CD4-positive, alpha-beta T cell treated with Interleukin-1 beta for 1 hour (primary cell): ENCODE measurements around the gene PLCB1.
"Not testable (repeated sequence)": the region's sequence is repeated elsewhere in the genome, so short reads cannot be mapped to it uniquely, and the experiment has no call there.

Experiments
- DNase-seq, 2 donors: peaks; one replicate each; pipeline ENCODE4 v3.0.0-alpha.2; 2020 to 2022

PLCB1 gene

GRCh38 chr20:8466781-8467180 lies 334.7 kb downstream of the PLCB1 start:
- DNase-seq: not testable (repeated sequence)

DNA sequence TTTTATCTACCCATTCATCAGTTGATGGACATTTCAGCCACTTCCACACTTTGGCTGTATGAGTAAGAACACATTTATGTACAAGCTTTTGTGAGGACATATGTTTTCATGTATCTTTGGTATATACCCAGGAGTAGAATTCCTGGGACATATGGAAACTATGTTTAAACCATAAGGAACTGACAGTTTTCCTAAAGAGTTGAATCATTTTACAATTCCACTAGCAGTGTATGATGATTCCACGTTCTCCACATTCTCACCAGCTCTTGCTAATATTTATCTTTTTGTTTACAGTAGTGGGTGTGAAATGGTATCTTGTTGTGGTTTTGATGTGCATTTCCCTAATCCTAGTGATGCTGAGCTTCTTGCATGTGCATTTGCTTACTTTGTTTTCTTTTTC lies 338.1 kb downstream of the PLCB1 start:
- DNase-seq: no peak

GRCh38 chr20:8471465-8471864 lies 339.4 kb downstream of the PLCB1 start:
- DNase-seq: no peak

DNA sequence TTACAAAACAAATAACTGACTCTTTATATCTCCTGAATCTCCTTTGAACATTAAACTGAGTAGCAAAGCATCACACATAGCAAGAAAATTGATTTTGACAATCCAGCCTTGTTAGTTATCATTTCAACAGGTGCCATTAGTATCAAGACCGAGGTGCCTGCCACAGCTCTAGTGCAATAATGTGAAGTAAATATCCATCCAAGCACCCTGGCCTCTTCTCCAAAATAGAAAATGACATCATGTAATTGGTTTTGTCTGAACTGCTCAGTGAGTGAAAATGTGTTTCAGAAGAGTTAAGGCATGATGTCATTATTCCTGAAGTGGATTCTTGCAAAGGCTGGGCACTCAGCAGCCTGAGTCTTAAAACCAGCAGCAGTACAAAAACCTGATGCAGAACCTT lies 341.4 kb downstream of the PLCB1 start:
- DNase-seq: no peak

GRCh38 chr20:8474027-8474668 lies 342.1 kb downstream of the PLCB1 start:
- no peak for DNase-seq

- peak in 1 of 2 donors; percentile 15 for DNase-seq
Observed at GRCh38 chr20:8476021-8476420, 344.0 kb downstream of the PLCB1 start.

DNA sequence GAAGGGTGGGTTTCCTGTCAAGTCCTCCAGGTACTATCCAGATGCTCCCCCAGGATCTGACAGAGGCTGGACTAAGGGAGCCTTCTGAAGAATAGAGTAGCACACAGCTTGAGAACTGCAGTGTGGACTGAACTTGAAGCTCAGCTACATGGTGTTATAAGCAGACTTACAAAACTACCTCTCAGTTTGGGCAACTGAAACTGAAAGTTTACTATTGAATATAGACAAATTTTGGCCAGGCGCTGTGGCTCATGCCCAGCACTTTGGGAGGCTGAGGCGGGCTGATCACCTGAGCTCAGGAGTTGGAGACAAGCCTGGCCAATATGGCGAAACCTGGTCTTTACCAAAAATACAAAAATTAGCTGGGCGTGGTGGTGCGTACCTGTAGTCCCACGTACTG lies 348.5 kb downstream of the PLCB1 start:
- no peak for DNase-seq

- no peak for DNase-seq
Observed at GRCh38 chr20:8487696-8488095, 355.6 kb downstream of the PLCB1 start.

DNA sequence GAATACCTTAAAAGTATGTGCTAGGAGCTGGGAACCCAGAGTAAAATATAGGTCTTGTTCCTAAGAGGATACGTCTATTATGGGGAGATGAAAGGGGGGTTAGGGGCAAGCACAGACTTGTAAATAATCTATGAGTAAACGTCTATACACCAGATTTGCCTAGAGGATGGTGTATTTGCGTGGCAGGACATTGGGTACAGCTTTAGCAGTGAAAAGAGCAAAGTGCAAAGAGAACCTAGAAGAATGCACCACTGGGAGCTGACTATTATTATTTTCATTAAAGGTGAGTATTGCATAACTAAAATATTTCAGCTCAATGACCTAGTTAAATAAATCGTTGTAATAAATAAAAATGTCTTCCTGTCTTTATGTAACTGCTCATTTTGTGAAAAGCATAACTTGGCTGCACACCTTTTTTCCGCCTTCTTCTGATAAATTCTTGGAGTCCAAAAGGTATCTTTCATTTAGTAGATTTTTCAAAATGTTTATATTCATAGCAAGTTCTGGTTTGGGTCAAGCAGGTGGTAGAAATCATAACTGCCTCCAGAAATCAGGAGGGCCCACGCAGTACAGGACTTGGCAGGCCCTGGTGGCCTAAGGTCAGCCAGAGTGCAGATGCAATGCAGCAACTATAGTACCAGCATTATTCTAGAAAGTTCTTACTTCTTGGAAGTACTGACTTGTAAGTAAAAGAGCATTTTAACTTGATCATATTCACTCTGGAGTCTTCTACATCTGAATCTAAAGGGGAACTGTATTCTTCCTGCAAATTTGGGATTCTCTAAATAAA lies 357.2 kb downstream of the PLCB1 start:
- no peak for DNase-seq

GRCh38 chr20:8490076-8490830 lies 358.2 kb downstream of the PLCB1 start:
- no peak for DNase-seq

GRCh38 chr20:8492173-8492572 lies 360.1 kb downstream of the PLCB1 start:
- no peak for DNase-seq

DNA sequence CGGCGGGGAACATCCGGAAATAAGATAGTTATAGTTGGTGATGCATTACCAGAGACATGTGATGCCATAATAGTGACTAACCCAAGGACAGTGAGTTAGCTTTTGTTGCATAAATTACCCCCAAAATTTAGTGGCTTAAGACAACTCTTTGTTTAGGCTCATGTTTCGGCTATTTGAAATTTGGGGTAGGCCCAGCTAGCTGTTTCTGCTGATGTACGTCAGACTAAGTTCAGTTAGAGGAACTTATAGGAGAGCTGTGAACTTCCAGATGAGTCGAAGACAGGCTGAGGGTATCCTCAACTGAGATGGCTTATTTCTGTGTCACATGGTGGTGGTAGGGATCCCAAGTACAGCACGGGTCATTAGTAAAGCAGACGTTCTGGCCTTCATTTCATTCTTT lies 366.5 kb downstream of the PLCB1 start:
- DNase-seq: no peak

DNA sequence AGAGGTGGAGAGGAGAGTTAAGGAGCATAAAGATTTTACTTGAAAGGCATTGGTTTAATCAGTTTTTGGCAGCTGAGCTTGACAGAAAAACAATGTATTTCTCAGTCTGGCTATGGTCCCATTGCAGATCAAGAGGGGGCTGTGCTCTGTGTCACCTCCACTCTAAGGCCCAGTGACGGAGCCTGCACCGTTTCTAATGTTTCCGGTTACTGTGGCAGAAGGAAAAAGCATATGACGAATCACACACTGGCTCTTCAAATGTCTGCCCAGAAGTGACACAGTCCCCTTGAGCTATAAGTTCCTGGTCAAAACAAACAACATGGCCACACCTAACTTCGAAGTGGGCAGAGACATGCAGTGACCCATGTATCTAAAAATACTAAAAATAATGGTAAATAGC lies 372.0 kb downstream of the PLCB1 start:
- DNase-seq: no peak

- no peak for DNase-seq
Observed at GRCh38 chr20:8505476-8506200, 373.6 kb downstream of the PLCB1 start.

GRCh38 chr20:8507231-8507630 lies 375.2 kb downstream of the PLCB1 start:
- no peak for DNase-seq

DNA sequence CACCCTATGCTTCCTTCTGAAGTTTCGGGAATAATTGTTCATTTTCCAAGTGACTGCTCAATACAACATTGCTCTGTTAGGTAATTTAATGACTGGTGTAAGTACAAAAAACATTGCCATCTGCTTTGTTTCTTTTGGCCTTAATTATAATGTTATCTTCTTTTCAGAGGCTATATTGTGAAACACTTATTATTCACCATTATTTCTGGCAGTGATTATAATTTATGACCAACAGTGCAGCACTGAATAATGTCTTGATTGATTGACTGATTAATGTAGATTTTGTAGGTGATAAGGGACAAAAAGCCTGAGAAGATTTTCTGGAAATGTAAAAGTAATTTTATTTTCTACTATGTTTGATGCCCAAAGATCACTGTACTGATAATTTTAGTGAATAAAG lies 377.7 kb downstream of the PLCB1 start:
- no peak for DNase-seq

DNA sequence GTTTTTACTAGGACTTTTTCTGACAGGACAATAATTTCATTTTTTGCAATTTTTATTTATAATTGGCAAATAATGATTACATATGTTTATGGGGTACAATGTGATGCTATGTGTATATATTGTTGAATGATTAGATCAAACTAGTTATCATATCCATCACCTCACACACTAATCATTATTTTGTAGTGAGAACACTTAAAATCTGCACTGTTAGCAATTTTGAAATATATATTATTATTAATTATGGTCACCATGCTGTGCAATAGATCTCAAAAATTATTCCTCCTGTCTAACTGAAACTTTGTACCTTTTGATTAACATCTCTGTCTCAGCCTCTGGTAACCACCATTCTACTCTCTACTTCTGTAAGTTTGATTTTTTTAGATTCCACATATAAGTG lies 378.7 kb downstream of the PLCB1 start:
- DNase-seq: no peak

DNA sequence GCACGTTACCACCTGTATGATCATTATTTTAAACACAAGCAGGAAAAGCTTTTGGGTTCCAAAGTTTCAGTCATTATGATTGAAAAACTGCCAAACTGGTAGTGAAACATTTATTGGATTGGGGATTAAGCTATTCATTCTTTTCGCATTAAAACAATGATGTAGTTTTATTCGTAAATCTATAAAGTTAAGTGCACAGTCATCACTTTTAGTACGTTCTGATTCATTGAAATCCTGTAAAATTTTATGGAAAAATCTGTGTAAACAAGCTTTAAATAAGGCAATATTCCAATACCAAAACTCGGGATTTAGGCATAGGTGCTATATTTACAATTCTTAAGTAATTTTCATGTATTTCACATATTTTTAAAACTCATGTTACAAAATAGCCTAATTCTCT lies 379.9 kb downstream of the PLCB1 start:
- no peak for DNase-seq

GRCh38 chr20:8515810-8516435 lies 383.9 kb downstream of the PLCB1 start:
- DNase-seq: no peak

DNA sequence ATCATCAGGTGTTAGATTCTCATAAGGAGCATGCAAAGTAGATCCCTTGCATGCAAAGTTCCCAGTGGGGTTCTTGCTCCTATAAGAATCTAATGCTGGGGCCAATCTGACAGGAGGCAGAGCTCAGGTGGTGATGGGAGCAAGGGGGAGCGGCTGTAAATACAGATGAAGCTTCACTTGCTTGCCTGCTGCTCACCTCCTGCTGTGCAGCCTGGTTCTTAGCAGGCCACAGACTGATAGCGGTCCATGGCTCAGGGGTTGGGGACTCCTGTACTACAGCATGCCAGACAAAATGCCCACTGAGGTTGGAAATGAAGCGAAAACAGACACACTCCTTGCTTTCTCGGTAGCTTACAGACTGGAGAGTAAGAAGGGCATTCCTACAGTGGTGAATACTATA lies 386.8 kb downstream of the PLCB1 start:
- no peak for DNase-seq

GRCh38 chr20:8519887-8520286 lies 387.8 kb downstream of the PLCB1 start:
- DNase-seq: no peak

DNA sequence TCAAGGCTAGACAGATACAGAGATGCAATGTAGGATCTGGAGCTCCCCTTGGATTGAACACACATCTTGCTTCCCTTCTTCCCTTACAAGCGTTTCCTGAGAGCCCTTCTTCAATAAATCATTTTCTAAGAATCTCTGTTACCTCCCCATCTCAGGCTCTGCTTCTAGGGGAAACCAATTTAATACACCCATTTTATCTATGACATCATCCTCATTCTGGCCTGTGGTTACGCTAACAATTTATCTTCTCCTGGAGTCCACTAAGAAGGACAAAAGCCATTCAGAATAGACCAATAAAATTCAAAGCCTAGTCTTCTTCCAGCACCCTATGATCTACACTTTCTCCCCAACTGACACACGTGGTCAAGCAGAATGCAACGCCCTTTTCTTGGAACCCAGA lies 390.1 kb downstream of the PLCB1 start:
- no peak for DNase-seq

DNA sequence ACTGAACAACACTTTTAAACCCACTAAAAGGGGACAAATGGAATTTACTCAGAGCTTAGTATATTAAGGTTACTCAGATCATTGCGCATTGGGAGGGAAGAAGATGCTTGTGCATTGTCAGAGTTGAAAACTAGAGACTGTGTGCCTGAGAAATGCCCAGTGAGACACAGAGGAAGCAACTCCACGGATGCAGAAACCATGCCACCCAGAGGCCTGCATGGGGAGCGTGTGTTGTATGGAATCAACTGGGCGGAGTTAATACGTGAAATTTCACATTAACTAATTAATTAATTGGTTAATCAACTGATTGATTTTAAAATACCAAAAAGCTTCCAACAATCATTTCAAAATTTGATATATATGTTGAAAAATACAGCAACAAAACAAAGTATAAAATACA lies 391.6 kb downstream of the PLCB1 start:
- DNase-seq: peak in 1 of 2 donors; percentile 8
